Measurements from ENCODE around the gene HBEGF. TPM values are rescaled to one million over a fixed set of nuclear protein-coding genes. Genes with fewer than 3 reads are reported as not detected.

Gene HBEGF
- total RNA-seq, 4 donors from 2014 or later: 8.1 to 48.4 (median 22.2) TPM

DNA sequence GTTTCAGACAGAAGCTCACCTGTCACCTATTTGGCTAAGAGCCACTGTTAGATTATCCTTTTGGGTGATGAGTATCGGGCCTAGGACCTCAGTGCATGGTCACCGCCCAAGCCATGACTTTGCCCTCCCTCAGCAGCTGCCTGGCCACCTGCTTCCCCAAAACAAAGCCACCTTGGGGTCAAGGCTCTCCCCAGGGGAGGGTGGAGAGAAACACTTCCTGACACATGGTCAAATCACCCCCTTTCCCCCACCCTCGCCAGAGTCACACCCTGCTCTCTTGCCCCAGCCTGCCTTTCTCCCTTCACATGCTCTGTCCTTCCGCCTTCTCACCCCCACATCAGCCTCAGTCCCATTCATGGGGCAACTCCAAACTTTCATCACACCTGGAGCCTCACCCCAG lies 1.7 kb upstream of the HBEGF start:
- TF ChIP-seq, protein P1, sequence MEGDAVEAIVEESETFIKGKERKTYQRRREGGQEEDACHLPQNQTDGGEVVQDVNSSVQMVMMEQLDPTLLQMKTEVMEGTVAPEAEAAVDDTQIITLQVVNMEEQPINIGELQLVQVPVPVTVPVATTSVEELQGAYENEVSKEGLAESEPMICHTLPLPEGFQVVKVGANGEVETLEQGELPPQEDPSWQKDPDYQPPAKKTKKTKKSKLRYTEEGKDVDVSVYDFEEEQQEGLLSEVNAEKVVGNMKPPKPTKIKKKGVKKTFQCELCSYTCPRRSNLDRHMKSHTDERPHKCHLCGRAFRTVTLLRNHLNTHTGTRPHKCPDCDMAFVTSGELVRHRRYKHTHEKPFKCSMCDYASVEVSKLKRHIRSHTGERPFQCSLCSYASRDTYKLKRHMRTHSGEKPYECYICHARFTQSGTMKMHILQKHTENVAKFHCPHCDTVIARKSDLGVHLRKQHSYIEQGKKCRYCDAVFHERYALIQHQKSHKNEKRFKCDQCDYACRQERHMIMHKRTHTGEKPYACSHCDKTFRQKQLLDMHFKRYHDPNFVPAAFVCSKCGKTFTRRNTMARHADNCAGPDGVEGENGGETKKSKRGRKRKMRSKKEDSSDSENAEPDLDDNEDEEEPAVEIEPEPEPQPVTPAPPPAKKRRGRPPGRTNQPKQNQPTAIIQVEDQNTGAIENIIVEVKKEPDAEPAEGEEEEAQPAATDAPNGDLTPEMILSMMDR (IDR thresholded peaks at IDR 0.05; ENCODE audit: low read depth): no peak

DNA sequence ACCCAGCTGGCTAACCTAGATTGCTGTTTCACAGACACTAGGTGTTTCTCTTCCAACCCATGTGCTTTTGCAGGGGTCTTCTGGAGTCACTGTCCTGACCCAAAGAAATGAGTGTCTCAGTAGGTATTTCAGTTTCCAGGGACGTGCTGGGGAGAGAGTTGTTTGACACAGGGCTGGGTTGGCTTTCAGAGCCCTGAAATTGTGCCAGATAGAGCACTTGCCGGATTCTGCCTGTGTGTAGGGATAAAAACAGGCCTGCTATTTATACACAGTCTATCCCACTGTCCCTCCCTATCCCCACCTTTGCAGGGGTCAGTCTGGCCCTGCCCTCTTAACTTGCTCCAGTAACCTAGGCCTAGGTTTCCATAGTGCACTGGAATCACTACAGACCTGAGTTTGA lies 957 bp upstream of the HBEGF start:
- TF ChIP-seq, protein P1 (IDR thresholded peaks at IDR 0.05; ENCODE audit: low read depth): no peak

DNA sequence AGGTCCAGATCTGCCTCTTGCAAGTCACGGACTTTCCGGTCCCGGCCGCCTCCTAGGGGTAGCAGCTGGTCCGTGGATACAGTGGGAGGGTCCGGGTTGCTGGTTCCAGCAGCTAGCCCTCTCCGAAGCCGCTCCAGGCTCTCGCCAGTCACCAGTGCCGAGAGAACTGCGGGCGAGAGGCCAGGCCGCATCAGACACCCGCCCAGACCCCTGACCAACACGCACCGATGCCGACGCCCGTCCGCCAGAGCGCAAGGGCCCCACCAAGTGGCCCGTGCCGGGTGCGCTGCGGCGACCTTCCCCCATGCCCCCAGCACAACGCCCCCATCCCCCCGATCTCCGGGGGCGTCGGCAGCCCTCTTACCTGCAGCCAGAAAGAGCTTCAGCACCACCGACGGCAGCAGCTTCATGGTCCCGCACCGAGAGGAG lies 470 bp downstream of the HBEGF start:
- TF ChIP-seq, protein P1 (IDR thresholded peaks at IDR 0.05; ENCODE audit: low read depth): no peak

DNA sequence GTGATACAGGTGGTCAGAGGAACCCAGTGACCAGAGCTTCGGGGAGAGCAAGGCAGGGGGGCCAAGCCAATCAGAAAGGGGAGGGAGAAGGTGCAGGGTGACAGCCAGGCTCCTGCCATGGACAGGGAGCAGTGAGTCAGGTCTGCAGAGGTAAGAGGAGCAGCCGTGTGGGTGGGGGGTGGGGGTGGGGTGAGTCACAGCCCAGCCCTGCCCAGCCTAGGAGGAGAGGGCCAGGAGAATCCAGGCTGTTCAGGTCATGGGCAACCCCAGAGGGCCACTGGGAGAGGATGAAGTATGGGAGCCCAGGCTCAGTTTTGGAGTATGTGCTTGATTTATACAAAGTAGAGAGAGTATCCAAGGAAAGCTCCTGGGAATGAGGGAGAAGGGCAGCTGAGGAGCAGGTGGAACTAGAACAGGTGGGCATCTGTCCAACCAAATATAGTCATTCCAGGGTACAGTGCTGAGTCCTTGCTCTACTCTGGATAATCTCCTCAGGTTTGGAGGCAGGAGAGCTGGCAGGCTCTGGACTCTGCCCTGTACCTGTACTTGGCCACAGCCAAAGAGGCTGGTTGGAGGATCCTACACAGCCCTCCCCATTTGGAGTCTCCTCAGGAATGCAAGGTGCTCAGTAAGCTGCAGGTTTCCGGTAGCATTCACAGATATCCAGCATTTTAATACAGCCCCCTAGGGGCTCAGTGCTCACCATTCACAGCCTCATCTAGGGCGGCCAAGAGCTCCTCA lies 1.6 kb downstream of the HBEGF start:
- TF ChIP-seq, protein P1 (IDR thresholded peaks at IDR 0.05; ENCODE audit: low read depth): no peak

DNA sequence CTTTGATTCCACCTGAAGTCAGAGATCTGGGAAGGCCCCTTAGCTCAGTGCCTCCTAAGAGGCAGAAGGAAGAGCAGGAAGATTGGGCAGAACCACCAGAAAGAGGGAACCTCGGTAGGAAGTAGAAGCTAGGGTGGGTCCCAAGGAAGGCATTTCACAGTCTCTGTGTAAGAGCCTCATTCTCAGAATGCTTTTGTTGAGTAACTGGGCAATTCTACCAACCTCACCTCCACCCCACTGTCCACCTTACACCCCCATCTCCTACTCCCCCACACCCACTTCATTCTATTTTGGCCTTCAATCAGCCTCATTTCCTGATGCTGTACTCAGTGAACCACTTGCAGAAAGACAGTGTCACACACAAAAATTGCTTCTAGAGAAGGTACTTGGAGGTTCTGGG lies 3.5 kb downstream of the HBEGF start:
- TF ChIP-seq, protein P1 (IDR thresholded peaks at IDR 0.05; ENCODE audit: low read depth): no peak

DNA sequence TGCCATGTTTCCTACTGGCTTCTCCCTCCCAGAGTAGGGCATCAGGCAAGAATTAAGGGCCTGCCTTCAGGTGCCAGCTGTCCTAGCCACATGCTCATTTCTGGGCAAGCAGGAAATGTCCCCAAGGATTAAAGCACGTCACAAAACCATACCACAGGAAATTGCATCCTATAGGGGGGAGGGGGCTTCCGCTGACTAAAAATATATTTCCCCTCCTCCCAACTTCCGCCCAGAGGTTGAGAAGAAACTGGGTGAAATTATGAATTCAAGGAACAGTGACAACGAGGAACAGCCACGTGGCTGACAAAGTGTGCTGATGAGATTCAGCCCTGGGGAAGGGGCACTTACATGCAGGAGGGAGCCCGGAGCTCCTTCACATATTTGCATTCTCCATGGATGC lies 4.1 kb downstream of the HBEGF start:
- TF ChIP-seq, protein P1 (IDR thresholded peaks at IDR 0.05; ENCODE audit: low read depth): no peak

DNA sequence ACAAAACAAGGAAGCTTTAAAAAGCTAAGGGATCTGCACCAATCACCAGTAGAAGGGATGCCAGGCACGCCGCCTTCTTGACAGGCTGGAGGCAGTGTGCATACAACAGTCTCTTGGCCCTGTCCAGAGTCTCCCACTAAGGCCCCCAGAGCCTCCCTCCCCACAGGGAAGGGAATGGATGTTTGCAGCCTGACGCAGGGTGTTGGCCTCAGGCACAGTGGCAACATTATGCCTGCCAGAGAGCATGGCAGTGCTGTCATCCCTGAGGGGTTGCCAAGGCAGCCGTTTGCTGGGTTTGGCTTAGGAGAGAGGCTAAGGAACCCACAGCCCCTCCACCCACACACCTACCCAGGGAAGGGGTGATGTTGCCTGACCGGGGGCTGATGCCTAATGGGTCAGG lies 4.8 kb downstream of the HBEGF start:
- TF ChIP-seq, protein P1 (IDR thresholded peaks at IDR 0.05; ENCODE audit: low read depth): no peak

Data from subcutaneous adipose tissue (tissue), 4 donors.